K562 (cell line): Measurements from ENCODE around the gene CACNA2D3. TPM values are rescaled to one million over a fixed set of nuclear protein-coding genes. Genes with fewer than 3 reads are reported as not detected.

Experiments used
- ATAC-seq: fragments of 200-7000 bp; cut with Tn5 transposase; 3 replicates; pipeline ENCODE4 v1.9.1; 2020; ENCODE audit warnings: moderate library complexity
- BruUV-seq: library from RNA; stranded (reverse); fragments of 400-500 nt; replicated peaks from 2 replicates; lab custom pipeline; 2021; lab: Mats Ljungman, UMichigan
- CTCF ChIA-PET: fragments of 300-600 bp; formaldehyde crosslinking; extraction: SDS; loops from one replicate; lab custom pipeline; 2021; ENCODE audit warnings: low intra/inter-chr PET ratio; lab: Yijun Ruan, JAX
- POLR2A ChIA-PET: fragments of 300-600, 350-650 bp; sonication (Branson Sonifier 250); formaldehyde crosslinking; extraction: SDS; loops from one replicate; lab custom pipeline; 2021; ENCODE audit warnings: antibody characterized with exemption, inconsistent platforms; lab: Yijun Ruan, JAX
- DNase-seq, 4 experiments: peaks; one replicate each; pipeline versions ENCODE4 v3.0.0 to v3.0.0-alpha.2; 2011 to 2018; ENCODE audit warnings: low spot score in 3 of 4, mixed read lengths in 3 of 4; ENCODE audit errors: extremely low read depth in 1 of 4
- FAIRE-seq: peaks from 2 replicates; lab custom pipeline; 2011; peaks lifted over from hg19 to GRCh38; lab: Jason Lieb, UNC
- H2AFZ ChIP-seq: 2 replicates; pipeline ENCODE4 v1.6.0; 2011; ENCODE audit warnings: low read depth, low read length, control low read depth, inconsistent platforms
- H3K27ac ChIP-seq: fragments of 200-600 bp; 3 replicates; pipeline ENCODE4 v1.8.0; 2011; ENCODE audit warnings: low read depth, mild to moderate bottlenecking, control low read depth, inconsistent platforms, low read length, moderate library complexity, mixed read lengths; ENCODE audit errors: extremely low read depth
- H3K27me3 ChIP-seq, 2 experiments: fragments of 300-600 bp in 1 of 2; 2 replicates in 1 of 2; 3 replicates in 1 of 2; pipeline versions ENCODE4 v1.6.0 to v1.8.0; 2011; ENCODE audit warnings: inconsistent platforms in 2 of 2, low read length in 2 of 2, mild to moderate bottlenecking in 1 of 2, mixed read lengths in 1 of 2, moderate library complexity in 1 of 2; ENCODE audit not compliant: control insufficient read depth in 2 of 2, insufficient read depth in 2 of 2
- H3K36me3 ChIP-seq: fragments of 300-600 bp; 3 replicates; pipeline ENCODE4 v1.8.0; 2011; ENCODE audit warnings: mild to moderate bottlenecking, low read length, inconsistent platforms; ENCODE audit not compliant: control insufficient read depth, insufficient read depth
- H3K4me1 ChIP-seq, 2 experiments: fragments of 200-600 bp in 1 of 2; replicated peaks in 1 of 2; 2 replicates in 1 of 2; 3 replicates in 1 of 2; pipeline versions ENCODE4 v1.5.1 to v1.8.0; 2011; ENCODE audit warnings: inconsistent platforms in 2 of 2, low read length in 2 of 2, mild to moderate bottlenecking in 1 of 2, mixed read lengths in 1 of 2, moderate library complexity in 1 of 2; ENCODE audit not compliant: control insufficient read depth in 2 of 2, insufficient read depth in 2 of 2
- H3K4me2 ChIP-seq: 2 replicates; pipeline ENCODE4 v1.6.1; 2011; ENCODE audit warnings: low read length, control low read depth, inconsistent platforms, mixed read lengths; ENCODE audit not compliant: insufficient read depth
- H3K4me3 ChIP-seq: fragments of 200-600 bp; sonication (generic), shearing (Covaris generic); 2 replicates; pipeline ENCODE4 v1.5.1; 2016; ENCODE audit warnings: control low read depth, inconsistent platforms
- H3K79me2 ChIP-seq: fragments of 200-600 bp; 3 replicates; pipeline ENCODE4 v1.8.0; 2011; ENCODE audit warnings: low read length, inconsistent platforms; ENCODE audit not compliant: control insufficient read depth, insufficient read depth
- H3K9ac ChIP-seq, 2 experiments: 2 replicates each; pipeline versions ENCODE4 v1.6.0 to v1.6.1; 2011; ENCODE audit warnings: low read depth in 2 of 2, low read length in 2 of 2, control low read depth in 1 of 2, inconsistent platforms in 1 of 2, mild to moderate bottlenecking in 1 of 2, mixed read lengths in 1 of 2; ENCODE audit not compliant: insufficient read depth in 1 of 2
- H3K9me1 ChIP-seq: one replicate; pipeline ENCODE4 v1.6.0; 2011; ENCODE audit warnings: inconsistent platforms, mild to moderate bottlenecking, low read length, moderate library complexity; ENCODE audit not compliant: control insufficient read depth, insufficient read depth
- H3K9me3 ChIP-seq: replicated peaks from 2 replicates; pipeline ENCODE4 v1.5.1; 2011; ENCODE audit warnings: low read depth, low read length, inconsistent platforms; ENCODE audit not compliant: control insufficient read depth, insufficient read depth
- H4K20me1 ChIP-seq: replicated peaks from 2 replicates; pipeline ENCODE4 v1.6.1; 2011; ENCODE audit warnings: low read length, inconsistent platforms, mixed read lengths; ENCODE audit not compliant: control insufficient read depth, insufficient read depth
- CEBPG ChIP-seq, 3 experiments: fragments of 200-800 bp in 1 of 3; sonication (Bioruptor generic) in 1 of 3; sonication (generic) in 1 of 3; formaldehyde crosslinking in 1 of 3; IDR thresholded peaks in 2 of 3; conservative IDR thresholded peaks in 1 of 3; 2 replicates each; pipeline versions ENCODE4 v1.6.1 to v1.8.0; 2016 to 2022; ENCODE audit warnings: missing compliant biosample characterization in 2 of 3, missing genetic modification characterization in 2 of 3, mild to moderate bottlenecking in 1 of 3, missing genetic modification reagents in 1 of 3
- CHD1 ChIP-seq: fragments of 200-600 bp; sonication (generic); IDR thresholded peaks from one replicate; pipeline ENCODE4 v1.6.1; 2012; ENCODE audit warnings: mild to moderate bottlenecking, moderate library complexity, low read length, inconsistent platforms
- NUFIP1 ChIP-seq: fragments of 450-650 bp; IDR thresholded peaks from 2 replicates; pipeline ENCODE4 v1.6.1; 2018; ENCODE audit not compliant: partially characterized antibody
- XRCC5 ChIP-seq: fragments of 200-400 bp; formaldehyde crosslinking; IDR thresholded peaks from 2 replicates; pipeline ENCODE4 v1.6.1; 2017; ENCODE audit warnings: low read depth, mild to moderate bottlenecking, low read length
- ZNF785 ChIP-seq: fragments of 250-450 bp; sonication (Bioruptor Pico); IDR thresholded peaks from 2 replicates; pipeline ENCODE4 v1.4.0; 2020; ENCODE audit warnings: mild to moderate bottlenecking
- WGBS: fragments of 100-300 bp; shearing (Covaris generic); methylation state at CpG from one replicate; pipeline ENCODE4 v1.1.6; 2016; ENCODE audit warnings: low coverage, mixed read lengths; ENCODE audit not compliant: insufficient coverage; ENCODE audit errors: missing lambda C conversion rate; 5-methylcytosine and 5-hydroxymethylcytosine counted together
- in situ Hi-C: fragments of 300-500 bp; cut with MboI; formaldehyde crosslinking; loops from 4 replicates; pipeline ENCODE4 v1.15.0; 2018; ENCODE audit warnings: inconsistent platforms, mixed read lengths
- intact Hi-C: fragments of 100-400 bp; cut with micrococcal nuclease; formaldehyde crosslinking; loops from 2 replicates; pipeline ENCODE4 v1.14.2; 2022
- polyA plus RNA-seq, 8 experiments: library from polyadenylated mRNA; depleted of rRNA in 4 of 8; stranded (reverse) in 5 of 8; unstranded in 3 of 8; fragments of >200 nt; fragmentation: Nextera tagmentation in 2 of 8; fragmentation: Illumina TruSeq in 1 of 8; extraction: Ambion mirVana in 2 of 8; extraction: Trizol in 1 of 8; gene quantifications; 2 replicates each; pipeline versions ENCODE4 v1.2.1 to v1.2.3, GENCODE V29; 2011 to 2014; ENCODE audit warnings: inconsistent platforms in 1 of 8, missing spikeins in 1 of 8
- total RNA-seq, 7 experiments: library from RNA; depleted of rRNA in 6 of 7; stranded (reverse); fragments of >200 nt in 6 of 7; fragmentation: Illumina TruSeq in 2 of 7; extraction: Trizol in 2 of 7; gene quantifications; 2 replicates each; pipeline versions ENCODE4 v1.2.1 to v1.2.3, GENCODE V29; 2011 to 2021; ENCODE audit warnings: low replicate concordance in 1 of 7
- TF ChIP-seq, protein P1 (sequence below): fragments of 450-650 bp; formaldehyde crosslinking; IDR thresholded peaks from 2 replicates; pipeline ENCODE4 v1.4.0; 2022; ENCODE audit warnings: missing genetic modification characterization

CACNA2D3 gene
- total and polyA plus RNA-seq, 9 of the 15 experiments (the other 6 are each of a cell fraction or from before 2014, with no cell fraction given): 0.01 TPM; not detected in 8

DNA sequence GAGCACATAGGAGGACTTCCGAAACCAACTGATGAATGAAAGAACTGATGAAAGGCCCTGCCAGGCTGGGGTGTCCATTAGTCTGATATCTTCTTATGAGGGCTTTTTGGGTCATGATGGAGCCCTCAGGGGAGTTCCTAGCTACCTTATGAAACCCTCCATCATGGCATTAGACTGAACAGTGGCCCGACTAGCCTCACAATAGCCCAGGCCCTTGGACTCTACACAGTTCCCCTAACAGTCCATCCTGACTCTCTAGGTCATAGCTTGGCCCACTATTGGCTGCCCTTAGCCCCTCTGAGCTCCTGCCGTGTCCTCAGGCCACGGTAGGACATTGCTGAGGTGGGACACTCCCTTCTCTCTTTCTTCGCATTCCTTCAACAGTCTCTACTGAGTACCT lies 365.9 kb downstream of the CACNA2D3 start:
- intact Hi-C loops (no loop called here), in situ Hi-C loops (no loop called here)
- no TSS peak for BruUV-seq
- 0% methylated on average over 2 of the region's 5 CpGs for WGBS
- no peaks in the 10 kb centered on the region for H3K9me3 ChIP-seq
- no peak for ATAC-seq
- H3K4me1 ChIP-seq: no peaks in the 10 kb centered on the region
- TF ChIP-seq ZNF785 (CRISPR knock-in tag) (no peak), XRCC5 (no peak), NUFIP1 (no peak), CEBPG (CRISPR knock-in tag; IDR thresholded peaks at IDR 0.05) (no peak), CEBPG (tag; conservative IDR thresholded peaks at IDR 0.05 in 1 of 2, IDR thresholded peaks at IDR 0.05 in 1 of 2) (no peak), CHD1 (no peak)
- TF ChIP-seq, protein P1, sequence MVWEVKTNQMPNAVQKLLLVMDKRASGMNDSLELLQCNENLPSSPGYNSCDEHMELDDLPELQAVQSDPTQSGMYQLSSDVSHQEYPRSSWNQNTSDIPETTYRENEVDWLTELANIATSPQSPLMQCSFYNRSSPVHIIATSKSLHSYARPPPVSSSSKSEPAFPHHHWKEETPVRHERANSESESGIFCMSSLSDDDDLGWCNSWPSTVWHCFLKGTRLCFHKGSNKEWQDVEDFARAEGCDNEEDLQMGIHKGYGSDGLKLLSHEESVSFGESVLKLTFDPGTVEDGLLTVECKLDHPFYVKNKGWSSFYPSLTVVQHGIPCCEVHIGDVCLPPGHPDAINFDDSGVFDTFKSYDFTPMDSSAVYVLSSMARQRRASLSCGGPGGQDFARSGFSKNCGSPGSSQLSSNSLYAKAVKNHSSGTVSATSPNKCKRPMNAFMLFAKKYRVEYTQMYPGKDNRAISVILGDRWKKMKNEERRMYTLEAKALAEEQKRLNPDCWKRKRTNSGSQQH (CRISPR knock-in tag): no peak
- H3K27me3 ChIP-seq: no peaks in the 10 kb centered on the region
- no peak overlapping the region for H3K4me3 ChIP-seq
- CTCF ChIA-PET: no interaction called here
- H3K4me2 ChIP-seq: no peak overlapping the region
- no peaks in the 10 kb centered on the region for H3K79me2 ChIP-seq
- no peak for FAIRE-seq
- POLR2A ChIA-PET: no interaction called here
- no peak overlapping the region for H3K27ac ChIP-seq
- no peaks in the 10 kb centered on the region for H4K20me1 ChIP-seq
- H2AFZ ChIP-seq: no peak overlapping the region
- no peak overlapping the region for H3K9ac ChIP-seq
- H3K36me3 ChIP-seq: no peaks in the 10 kb centered on the region
- H3K9me1 ChIP-seq: no peaks in the 10 kb centered on the region
- no peak for DNase-seq
